Keratinocyte (primary cell): ENCODE data around the gene SMG9.

Experiments
- EZH2 ChIP-seq: IDR thresholded peaks from one replicate; pipeline ENCODE4 v1.6.1; 2012; ENCODE audit warnings: inconsistent platforms, mild to moderate bottlenecking, low read length, moderate library complexity
- TF ChIP-seq, protein P1 (sequence below), 3 experiments: IDR thresholded peaks in 1 of 3; conservative IDR thresholded peaks in 1 of 3; optimal IDR thresholded peaks in 1 of 3; 2 replicates in 2 of 3; 3 replicates in 1 of 3; pipeline versions ENCODE3 to v1.5.1; 2011; ENCODE audit warnings: low read length in 3 of 3, mild to moderate bottlenecking in 3 of 3, moderate library complexity in 2 of 3, control low read depth in 1 of 3, inconsistent platforms in 1 of 3; ENCODE audit not compliant: insufficient read depth in 2 of 3; ENCODE audit errors: extremely low read depth in 1 of 3

DNA sequence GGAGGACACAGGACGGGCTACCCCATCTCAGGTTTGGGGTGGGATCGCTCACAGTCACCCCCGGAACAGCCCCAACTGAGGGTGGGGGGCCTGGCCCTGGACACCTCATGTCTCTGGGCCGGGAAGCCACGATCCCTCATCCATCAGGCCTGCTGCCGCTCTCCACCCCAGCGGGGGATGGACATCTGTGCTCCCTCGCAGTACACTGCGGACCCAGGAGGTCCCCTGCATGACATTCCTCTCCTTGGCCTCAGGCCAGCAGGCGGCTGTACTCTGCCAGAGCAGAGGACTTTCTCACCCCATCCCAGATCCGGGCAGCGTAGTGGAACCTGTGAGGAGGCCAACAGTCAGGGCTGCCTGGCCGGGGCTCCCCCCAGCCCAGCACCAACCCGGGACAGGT, 23.4 kb downstream of the SMG9 start:
- TF ChIP-seq, protein P1, sequence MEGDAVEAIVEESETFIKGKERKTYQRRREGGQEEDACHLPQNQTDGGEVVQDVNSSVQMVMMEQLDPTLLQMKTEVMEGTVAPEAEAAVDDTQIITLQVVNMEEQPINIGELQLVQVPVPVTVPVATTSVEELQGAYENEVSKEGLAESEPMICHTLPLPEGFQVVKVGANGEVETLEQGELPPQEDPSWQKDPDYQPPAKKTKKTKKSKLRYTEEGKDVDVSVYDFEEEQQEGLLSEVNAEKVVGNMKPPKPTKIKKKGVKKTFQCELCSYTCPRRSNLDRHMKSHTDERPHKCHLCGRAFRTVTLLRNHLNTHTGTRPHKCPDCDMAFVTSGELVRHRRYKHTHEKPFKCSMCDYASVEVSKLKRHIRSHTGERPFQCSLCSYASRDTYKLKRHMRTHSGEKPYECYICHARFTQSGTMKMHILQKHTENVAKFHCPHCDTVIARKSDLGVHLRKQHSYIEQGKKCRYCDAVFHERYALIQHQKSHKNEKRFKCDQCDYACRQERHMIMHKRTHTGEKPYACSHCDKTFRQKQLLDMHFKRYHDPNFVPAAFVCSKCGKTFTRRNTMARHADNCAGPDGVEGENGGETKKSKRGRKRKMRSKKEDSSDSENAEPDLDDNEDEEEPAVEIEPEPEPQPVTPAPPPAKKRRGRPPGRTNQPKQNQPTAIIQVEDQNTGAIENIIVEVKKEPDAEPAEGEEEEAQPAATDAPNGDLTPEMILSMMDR (optimal IDR thresholded peaks at IDR 0.05 in 1 of 3, IDR thresholded peaks at IDR 0.05 in 1 of 3, conservative IDR thresholded peaks at IDR 0.05 in 1 of 3; ENCODE audit: extremely low read depth in 1 of 3, insufficient read depth in 2 of 3, low read length in 3 of 3): no peak
- TF ChIP-seq EZH2: no peak
